ES-I3 (cell line): Measurements from ENCODE around the gene EIF4G2.

Source experiments
- H3K36me3 ChIP-seq: 2 replicates; pipeline ENCODE4 v1.6.1; 2013; ENCODE audit warnings: mild to moderate bottlenecking, low read length, control low read depth, moderate library complexity; ENCODE audit not compliant: insufficient read depth
- H3K4me1 ChIP-seq: 2 replicates; pipeline ENCODE4 v1.6.1; 2013; ENCODE audit warnings: mild to moderate bottlenecking, control low read depth, low read length; ENCODE audit not compliant: insufficient read depth
- H3K9ac ChIP-seq: 2 replicates; pipeline ENCODE4 v1.6.1; 2013; ENCODE audit warnings: low read depth, mild to moderate bottlenecking, low read length, moderate library complexity
- H3K9me3 ChIP-seq: 2 replicates; pipeline ENCODE4 v1.6.1; 2013; ENCODE audit warnings: mild to moderate bottlenecking, low read length, moderate library complexity; ENCODE audit not compliant: control insufficient read depth, insufficient read depth

EIF4G2 gene

GRCh38 chr11:10798330-10798928, 10.3 kb downstream of the EIF4G2 start:
- H3K4me1 ChIP-seq, result no peaks in the 10 kb centered on the region
- H3K9me3 ChIP-seq, result no peaks in the 10 kb centered on the region
- no peak overlapping the region for H3K9ac ChIP-seq
- peaks cover 62% of the 10 kb centered on the region for H3K36me3 ChIP-seq

- Histone ChIP-seq H3K9ac (no peak overlapping the region), H3K4me1 (peaks cover 4% of the 10 kb centered on the region; the same call in 1 of the 2 replicates), H3K9me3 (no peaks in the 10 kb centered on the region), H3K36me3 (peaks cover 53% of the 10 kb centered on the region)
Observed at GRCh38 chr11:10797531-10797930, 11.2 kb downstream of the EIF4G2 start.

- H3K9me3 ChIP-seq, result no peaks in the 10 kb centered on the region
- H3K4me1 ChIP-seq, result peaks cover 4% of the 10 kb centered on the region; the same call in 1 of the 2 replicates
- H3K9ac ChIP-seq, result no peak overlapping the region
- H3K36me3 ChIP-seq, result peaks cover 49% of the 10 kb centered on the region
Observed at GRCh38 chr11:10797001-10797400, 11.7 kb downstream of the EIF4G2 start.

- Histone ChIP-seq H3K9ac (no peak overlapping the region), H3K9me3 (no peaks in the 10 kb centered on the region), H3K4me1 (peaks cover 4% of the 10 kb centered on the region; the same call in 1 of the 2 replicates), H3K36me3 (peaks cover 41% of the 10 kb centered on the region)
Observed at GRCh38 chr11:10796191-10796590, 12.5 kb downstream of the EIF4G2 start.

- H3K36me3 ChIP-seq, result peaks cover 18% of the 10 kb centered on the region
- H3K9me3 ChIP-seq, result no peaks in the 10 kb centered on the region
- no peak overlapping the region for H3K9ac ChIP-seq
- peaks cover 4% of the 10 kb centered on the region; the same call in 1 of the 2 replicates for H3K4me1 ChIP-seq
Observed at GRCh38 chr11:10793470-10794255, 15.1 kb downstream of the EIF4G2 start.

GRCh38 chr11:10792385-10793068, 16.2 kb downstream of the EIF4G2 start:
- no peaks in the 10 kb centered on the region for H3K9me3 ChIP-seq
- H3K36me3 ChIP-seq, result peaks cover 13% of the 10 kb centered on the region; the same call in 1 of the 2 replicates
- peaks cover 4% of the 10 kb centered on the region; the same call in 1 of the 2 replicates for H3K4me1 ChIP-seq
- H3K9ac ChIP-seq, result peak overlapping the region; percentile 3; the same call in 1 of the 2 replicates

- H3K36me3 ChIP-seq, result no peaks in the 10 kb centered on the region
- no peak overlapping the region for H3K9ac ChIP-seq
- H3K4me1 ChIP-seq, result peaks cover 10% of the 10 kb centered on the region
- no peaks in the 10 kb centered on the region for H3K9me3 ChIP-seq
Observed at GRCh38 chr11:10786451-10786850, 22.3 kb downstream of the EIF4G2 start.

GRCh38 chr11:10785146-10785474, 23.6 kb downstream of the EIF4G2 start:
- H3K36me3 ChIP-seq, result no peaks in the 10 kb centered on the region

GRCh38 chr11:10784232-10785145, 24.2 kb downstream of the EIF4G2 start:
- Histone ChIP-seq H3K9me3 (no peaks in the 10 kb centered on the region), H3K36me3 (no peaks in the 10 kb centered on the region), H3K4me1 (peaks cover 10% of the 10 kb centered on the region), H3K9ac (no peak overlapping the region)

More at GRCh38 chr11:10785146-10785474, 23.6 kb downstream of the EIF4G2 start:
- no peak overlapping the region for H3K9ac ChIP-seq
- H3K9me3 ChIP-seq, result no peaks in the 10 kb centered on the region
- H3K4me1 ChIP-seq, result peaks cover 10% of the 10 kb centered on the region

GRCh38 chr11:10780040-10780439, 28.7 kb downstream of the EIF4G2 start:
- peaks cover 9% of the 10 kb centered on the region; the same call in 1 of the 2 replicates for H3K36me3 ChIP-seq

GRCh38 chr11:10779086-10779485, 29.6 kb downstream of the EIF4G2 start:
- H3K36me3 ChIP-seq, result peaks cover 13% of the 10 kb centered on the region; the same call in 1 of the 2 replicates
- H3K9ac ChIP-seq, result no peak overlapping the region
- no peaks in the 10 kb centered on the region for H3K9me3 ChIP-seq
- no peaks in the 10 kb centered on the region for H3K4me1 ChIP-seq

More at GRCh38 chr11:10780040-10780439, 28.7 kb downstream of the EIF4G2 start:
- peaks cover 7% of the 10 kb centered on the region for H3K4me1 ChIP-seq
- no peaks in the 10 kb centered on the region for H3K9me3 ChIP-seq
- no peak overlapping the region for H3K9ac ChIP-seq

GRCh38 chr11:10778217-10778970, 30.3 kb downstream of the EIF4G2 start:
- H3K36me3 ChIP-seq, result peaks cover 17% of the 10 kb centered on the region; the same call in 1 of the 2 replicates
- H3K9me3 ChIP-seq, result no peaks in the 10 kb centered on the region
- H3K4me1 ChIP-seq, result no peaks in the 10 kb centered on the region
- no peak overlapping the region for H3K9ac ChIP-seq

- Histone ChIP-seq H3K9ac (no peak overlapping the region), H3K9me3 (no peaks in the 10 kb centered on the region), H3K4me1 (no peaks in the 10 kb centered on the region), H3K36me3 (peaks cover 23% of the 10 kb centered on the region)
Observed at GRCh38 chr11:10777806-10778205, 30.9 kb downstream of the EIF4G2 start.
